ENCODE measurements around the gene AS3MT. TPM values are rescaled to one million over a fixed set of nuclear protein-coding genes. Genes with fewer than 3 reads are reported as not detected.
A peak's percentile ranks its signal among the peaks of the same experiment; 100 is the strongest.
"Not testable (repeated sequence)": the region's sequence is repeated elsewhere in the genome, so short reads cannot be mapped to it uniquely, and the experiment has no call there.

Gene AS3MT
- total and polyA plus RNA-seq, 10 donors: 4.3 to 19.0 (median 9.6) TPM

DNA sequence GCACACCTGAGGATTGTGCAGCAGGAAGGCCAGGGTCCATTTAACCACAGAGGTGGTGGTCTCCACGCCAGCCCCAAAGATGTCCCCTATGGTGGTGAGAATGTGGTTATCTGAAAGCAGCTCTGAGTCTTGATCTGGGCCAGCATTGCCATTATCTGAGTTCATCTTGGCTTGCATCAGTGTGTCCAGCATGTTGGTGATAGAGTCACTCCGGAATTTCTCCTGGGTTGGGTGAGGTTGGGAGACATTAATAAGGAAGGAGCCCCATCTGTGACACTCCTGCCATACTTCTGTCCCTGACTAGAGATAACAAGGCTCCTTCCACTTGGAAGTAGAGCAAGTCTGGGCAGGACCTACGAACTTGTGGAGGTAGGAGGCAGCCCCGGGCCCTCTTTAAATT is 36.3 kb upstream of the AS3MT start:
- no peak overlapping the region for H3K27ac ChIP-seq
- no peak overlapping the region for H3K4me3 ChIP-seq
- H3K4me1 ChIP-seq: peaks cover 0 to 11% (median 8%) of the 10 kb centered on the region in 6 donors
- DNase-seq: no peak
- no peak for TF ChIP-seq CTCF (IDR thresholded peaks at IDR 0.05 in 8 of 11, conservative IDR thresholded peaks at IDR 0.05 in 3 of 11)
- no peak for TF ChIP-seq POLR2A (IDR thresholded peaks at IDR 0.05)
- no peak for TF ChIP-seq POLR2AphosphoS5 (IDR thresholded peaks at IDR 0.05)
- peaks cover 0 to 7% (median 4%) of the 10 kb centered on the region in 8 donors for H3K9me3 ChIP-seq
- intact Hi-C loops (cut with DNase I; ENCODE audit: low total_unique reads): loop anchor here (10.0 kb wide), 1 partner anchor 232 kb away; no protein-coding TSS in a partner anchor
- H3K27me3 ChIP-seq (replicated peaks in 1 of 7): peaks cover 0 to 15% (median 0%) of the 10 kb centered on the region in 7 donors
- 83 to 96% (median 91%) methylated on average over 4 of the region's 4 CpGs for WGBS, 5 donors
- H3K36me3 ChIP-seq: no peaks in the 10 kb centered on the region

GRCh38 chr10:102834143-102834542 is 35.1 kb upstream of the AS3MT start:
- H3K9me3 ChIP-seq: peaks cover 0 to 19% (median 15%) of the 10 kb centered on the region in 8 donors
- DNase-seq: no peak
- no peak overlapping the region for H3K27ac ChIP-seq
- no peaks in the 10 kb centered on the region for H3K36me3 ChIP-seq
- TF ChIP-seq CTCF (IDR thresholded peaks at IDR 0.05 in 8 of 11, conservative IDR thresholded peaks at IDR 0.05 in 3 of 11) (no peak), POLR2A (IDR thresholded peaks at IDR 0.05) (no peak), POLR2AphosphoS5 (IDR thresholded peaks at IDR 0.05) (no peak)
- H3K4me1 ChIP-seq: peaks cover 0 to 11% (median 8%) of the 10 kb centered on the region in 6 donors
- H3K4me3 ChIP-seq: no peak overlapping the region
- H3K27me3 ChIP-seq (replicated peaks in 1 of 7): peaks cover 0 to 12% (median 0%) of the 10 kb centered on the region in 7 donors
- intact Hi-C loops (cut with DNase I; ENCODE audit: low total_unique reads): loop anchor here (2.0 to 10.0 kb wide), 2 partner anchors 67 to 231 kb away; no protein-coding TSS in a partner anchor
- WGBS, 5 donors: 61 to 76% (median 70%) methylated on average over 9 of the region's 9 CpGs

DNA sequence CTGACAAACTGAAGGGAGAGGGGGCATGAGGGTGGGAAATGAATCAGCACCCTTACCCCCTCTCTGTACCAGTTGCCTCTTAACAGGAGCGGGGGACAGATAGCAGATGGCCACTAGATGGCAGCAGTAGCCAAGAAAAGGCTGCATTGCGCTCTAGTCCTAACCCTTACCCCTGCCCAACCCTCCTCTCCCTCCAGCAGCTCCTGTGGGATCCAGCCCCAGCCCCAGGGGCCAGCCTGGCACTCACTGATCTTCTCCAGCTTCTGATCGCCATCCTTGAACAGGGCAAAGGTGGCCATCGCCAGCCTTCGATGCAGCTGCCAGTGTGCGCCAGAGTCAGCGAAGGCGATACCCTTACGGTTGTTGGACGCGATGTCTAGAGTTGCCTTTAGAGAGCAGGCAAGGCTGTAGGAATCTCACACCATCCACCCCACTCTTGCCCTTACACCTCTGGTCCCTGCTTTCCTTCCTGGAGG is 34.2 kb upstream of the AS3MT start:
- Histone ChIP-seq H3K4me1 (peaks cover 0 to 11% (median 8%) of the 10 kb centered on the region in 6 donors), H3K27ac (no peak overlapping the region), H3K27me3 (replicated peaks in 1 of 7) (peaks cover 0 to 12% (median 0%) of the 10 kb centered on the region in 7 donors), H3K9me3 (peaks cover 0 to 21% (median 15%) of the 10 kb centered on the region in 8 donors), H3K4me3 (no peak overlapping the region), H3K36me3 (no peaks in the 10 kb centered on the region)
- DNase-seq: peak; percentile 83
- intact Hi-C loops (cut with DNase I; ENCODE audit: low total_unique reads): loop anchor here (2.0 to 10.0 kb wide), 3 partner anchors 66 to 407 kb away; no protein-coding TSS in a partner anchor
- 67 to 72% (median 69%) methylated on average over 11 of the region's 11 CpGs for WGBS, 5 donors
- TF ChIP-seq CTCF (IDR thresholded peaks at IDR 0.05 in 8 of 11, conservative IDR thresholded peaks at IDR 0.05 in 3 of 11): peak; percentile 78 to 93 (median 88)
- TF ChIP-seq POLR2A (IDR thresholded peaks at IDR 0.05): no peak
- peak in 2 of 3 donors; percentile 8 to 13 for TF ChIP-seq POLR2AphosphoS5 (IDR thresholded peaks at IDR 0.05)

- no peak for DNase-seq
- intact Hi-C loops (cut with DNase I; ENCODE audit: low total_unique reads): loop anchor here (5.0 to 10.0 kb wide), 2 partner anchors 228 to 405 kb away; no protein-coding TSS in a partner anchor
- Histone ChIP-seq H3K4me3 (no peak within 1 kb of the TSS), H3K36me3 (no peaks in the 10 kb centered on the region), H3K9me3 (peaks cover 0 to 21% (median 15%) of the 10 kb centered on the region in 8 donors), H3K27ac (no peak within 1 kb of the TSS), H3K4me1 (peaks cover 0 to 11% (median 8%) of the 10 kb centered on the region in 6 donors), H3K27me3 (replicated peaks in 1 of 7) (peaks cover 0 to 12% (median 0%) of the 10 kb centered on the region in 7 donors)
- 74 to 83% (median 79%) methylated on average over 5 of the region's 5 CpGs for WGBS, 5 donors
- TF ChIP-seq POLR2AphosphoS5 (IDR thresholded peaks at IDR 0.05) (no peak), POLR2A (IDR thresholded peaks at IDR 0.05) (no peak), CTCF (IDR thresholded peaks at IDR 0.05 in 8 of 11, conservative IDR thresholded peaks at IDR 0.05 in 3 of 11) (no peak)
Measured at GRCh38 chr10:102837230-102837721, 32.0 kb upstream of the AS3MT start, which contains the start of gene CYP17A1. Gene CYP17A1 (minus strand): TSS chr10:102837413. CDS start chr10:102837361, 52 bp downstream.

DNA sequence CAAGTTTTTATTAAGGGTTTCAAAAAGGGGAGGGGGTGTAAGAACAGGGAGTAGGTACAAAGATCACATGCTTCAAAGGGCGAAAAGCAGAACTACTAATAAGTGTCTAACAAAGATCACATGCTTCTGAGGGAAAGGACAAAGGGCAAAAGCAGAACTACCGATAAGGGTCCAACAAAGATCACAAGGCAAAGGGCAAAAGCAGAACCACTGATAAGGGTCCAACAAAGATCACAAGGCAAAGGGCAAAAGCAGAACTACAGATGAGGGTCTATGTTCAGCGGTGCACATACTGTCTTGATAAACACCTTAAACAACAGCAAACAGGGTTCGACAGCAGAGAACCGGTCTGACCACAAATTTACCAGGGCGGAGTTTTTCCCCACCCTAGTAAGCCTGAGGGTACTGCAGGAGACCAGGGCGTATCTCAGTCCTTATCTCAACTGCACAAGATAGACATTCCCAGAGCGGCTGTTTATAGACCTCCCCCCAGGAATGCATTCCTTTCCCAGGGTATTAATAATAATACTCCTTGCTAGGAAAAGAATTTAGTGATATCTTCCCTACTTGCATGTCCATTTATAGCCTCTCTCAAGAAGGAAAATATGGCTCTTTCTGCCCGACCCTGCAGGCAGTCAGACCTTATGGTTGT is 30.9 kb upstream of the AS3MT start:
- H3K9me3 ChIP-seq: peaks cover 0 to 21% (median 15%) of the 10 kb centered on the region in 8 donors
- intact Hi-C loops (cut with DNase I; ENCODE audit: low total_unique reads): loop anchor here (5.0 to 10.0 kb wide), 2 partner anchors 226 to 404 kb away; no protein-coding TSS in a partner anchor
- peaks cover 0 to 11% (median 8%) of the 10 kb centered on the region in 6 donors for H3K4me1 ChIP-seq
- WGBS, 5 donors: 87 to 94% (median 89%) methylated on average over 9 of the region's 9 CpGs
- not testable (repeated sequence) for H3K36me3 ChIP-seq, DNase-seq, H3K4me3 ChIP-seq, H3K27ac ChIP-seq
- H3K27me3 ChIP-seq (replicated peaks in 1 of 7): peaks cover 0 to 12% (median 0%) of the 10 kb centered on the region in 7 donors

Measured in spleen (tissue), 11 donors.